ENCODE data around the gene GRAP2. TPM values are rescaled to one million over a fixed set of nuclear protein-coding genes. Genes with fewer than 3 reads are reported as not detected.
A peak's percentile ranks its signal among the peaks of the same experiment; 100 is the strongest.

GRAP2 gene
- total and polyA plus RNA-seq, 2 of the 8 experiments (the other 6 are each of a cell fraction or from before 2014, with no cell fraction given) = 0.08 TPM; not detected in 1

- no peaks in the 10 kb centered on the region for H4K20me1 ChIP-seq (replicated peaks in 1 of 2; ENCODE audit: control insufficient read depth in 1 of 2, insufficient read depth in 2 of 2, low read length in 2 of 2)
- H2BK5ac ChIP-seq (ENCODE audit: low read depth, low read length) = peak within 1 kb of the TSS; percentile 37; the same call in 1 of the 2 replicates
- 0 out of 2 replicates have a peak within 1 kb of the TSS, but pooled peaks have one; percentile 67 for H2BK20ac ChIP-seq (ENCODE audit: low read length)
- no peak within 1 kb of the TSS for H3K18ac ChIP-seq (ENCODE audit: extremely low read depth, low read length)
- H2BK15ac ChIP-seq (ENCODE audit: low read length) = no peak within 1 kb of the TSS
- no peak within 1 kb of the TSS for H3K14ac ChIP-seq (ENCODE audit: insufficient read length)
- FAIRE-seq (no peak), DNase-seq (ENCODE audit: low read depth in 1 of 2, low spot score in 2 of 2) (no peak)
- H3K23me2 ChIP-seq (ENCODE audit: low read depth, low read length) = no peaks in the 10 kb centered on the region
- H3K56ac ChIP-seq (replicated peaks; ENCODE audit: insufficient read length, low read depth, low read length) = no peak within 1 kb of the TSS
- peaks cover 0 to 6% (median 3%) of the 10 kb centered on the region in 4 experiments; a peak in 4 of 7 replicates for H3K4me1 ChIP-seq (replicated peaks in 1 of 4; ENCODE audit: control insufficient read depth in 3 of 4, insufficient read depth in 4 of 4, low read length in 3 of 4)
- ChIA-PET CTCF (ENCODE audit: partially characterized antibody) (interaction anchor here (0.7 to 7.9 kb wide), 4 partner anchors 8 to 408 kb away, joined by 3 to 66 read pairs (median 4); no protein-coding TSS in a partner anchor), POLR2A (ENCODE audit: partially characterized antibody) (no interaction called here)
- H3K4ac ChIP-seq (replicated peaks; ENCODE audit: insufficient read length, low read depth, low read length) = no peak within 1 kb of the TSS
- H3K9ac ChIP-seq (replicated peaks in 1 of 4; ENCODE audit: extremely low read depth in 1 of 4, low read depth in 3 of 4, low read length in 3 of 4) = no peak within 1 kb of the TSS
- no peaks in the 10 kb centered on the region for H3K79me2 ChIP-seq (ENCODE audit: control insufficient read depth in 1 of 2, insufficient read depth in 2 of 2, low read length in 2 of 2)
- no peak within 1 kb of the TSS for H2BK120ac ChIP-seq (replicated peaks; ENCODE audit: low read depth, low read length)
- no peak within 1 kb of the TSS for H2AK5ac ChIP-seq (ENCODE audit: low read depth, low read length)
- no peak within 1 kb of the TSS for H3K4me2 ChIP-seq (ENCODE audit: insufficient read depth in 1 of 2, low read depth in 2 of 2, low read length in 2 of 2)
- no peak within 1 kb of the TSS for H4K5ac ChIP-seq (ENCODE audit: insufficient read length, low read depth, low read length)
- H3K23ac ChIP-seq (ENCODE audit: insufficient read length) = no peak within 1 kb of the TSS
- H3K27ac ChIP-seq (ENCODE audit: low read depth, low read length) = no peak within 1 kb of the TSS
- H2AFZ ChIP-seq (ENCODE audit: low read length) = peak within 1 kb of the TSS; percentile 90; the same call in 1 of the 2 replicates
- H3K27me3 ChIP-seq (replicated peaks in 1 of 4; ENCODE audit: control insufficient read depth in 3 of 4, extremely low read depth in 1 of 4, insufficient read depth in 3 of 4, low read length in 3 of 4) = peaks cover 0 to 7% (median 0%) of the 10 kb centered on the region in 4 experiments; a peak in 3 of 7 replicates
- H3K9me3 ChIP-seq (ENCODE audit: insufficient read depth in 2 of 2, low read depth in 1 of 2, low read length in 1 of 2) = no peaks in the 10 kb centered on the region
- no peaks in the 10 kb centered on the region for H3K79me1 ChIP-seq (ENCODE audit: low read depth, low read length)
- H4K8ac ChIP-seq (ENCODE audit: extremely low read depth, insufficient read depth, low read length) = 0 out of 2 replicates have a peak within 1 kb of the TSS, but pooled peaks have one; percentile 19
- no peak within 1 kb of the TSS for H4K91ac ChIP-seq (replicated peaks; ENCODE audit: insufficient read length, low read length)
- 61% methylated on average over 14 of the region's 14 CpGs; no CpG with 5 or more reads in 1 of the 2 experiments for WGBS, 2 experiments (ENCODE audit: extremely low coverage in 1 of 2, insufficient coverage in 1 of 2, insufficient read length in 1 of 2, insufficient replicate concordance in 2 of 2, low coverage in 1 of 2, low lambda C conversion rate in 2 of 2, missing lambda C conversion rate in 1 of 2)
- no peak within 1 kb of the TSS for H3K4me3 ChIP-seq (ENCODE audit: extremely low read depth in 1 of 4, insufficient read depth in 2 of 4, low read depth in 3 of 4, low read length in 4 of 4)
- H2BK12ac ChIP-seq (ENCODE audit: low read depth, low read length) = peak within 1 kb of the TSS; percentile 2; the same call in 1 of the 2 replicates
- no peaks in the 10 kb centered on the region for H3K36me3 ChIP-seq (ENCODE audit: control insufficient read depth in 2 of 4, insufficient read depth in 4 of 4, low read length in 3 of 4)
- TF ChIP-seq JUND (IDR thresholded peaks at IDR 0.05; ENCODE audit: low read length) (peak; percentile 44; the same call in 1 of the 2 replicates), SUZ12 (IDR thresholded peaks at IDR 0.05; ENCODE audit: low read length) (no peak), RAD21 (IDR thresholded peaks at IDR 0.05 in 1 of 2, conservative IDR thresholded peaks at IDR 0.05 in 1 of 2; ENCODE audit: low read depth in 2 of 2, low read length in 2 of 2) (peak; percentile 12 to 40; a peak in 2 of 4 replicates), SP2 (IDR thresholded peaks at IDR 0.05; ENCODE audit: low read length) (no peak), CTCF (IDR thresholded peaks at IDR 0.05; ENCODE audit: control extremely low read depth in 1 of 3, insufficient read depth in 1 of 3, low read depth in 1 of 3, low read length in 3 of 3) (peak in 1 of 3 experiments; percentile 18; a peak in 2 of 4 replicates)
- TF ChIP-seq, protein P1, sequence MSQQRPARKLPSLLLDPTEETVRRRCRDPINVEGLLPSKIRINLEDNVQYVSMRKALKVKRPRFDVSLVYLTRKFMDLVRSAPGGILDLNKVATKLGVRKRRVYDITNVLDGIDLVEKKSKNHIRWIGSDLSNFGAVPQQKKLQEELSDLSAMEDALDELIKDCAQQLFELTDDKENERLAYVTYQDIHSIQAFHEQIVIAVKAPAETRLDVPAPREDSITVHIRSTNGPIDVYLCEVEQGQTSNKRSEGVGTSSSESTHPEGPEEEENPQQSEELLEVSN (IDR thresholded peaks at IDR 0.05) = peak; percentile 54
- TF ChIP-seq, protein P2, sequence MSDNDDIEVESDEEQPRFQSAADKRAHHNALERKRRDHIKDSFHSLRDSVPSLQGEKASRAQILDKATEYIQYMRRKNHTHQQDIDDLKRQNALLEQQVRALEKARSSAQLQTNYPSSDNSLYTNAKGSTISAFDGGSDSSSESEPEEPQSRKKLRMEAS (IDR thresholded peaks at IDR 0.05) = peak; percentile 41; the same call in 1 of the 2 replicates
Measured at GRCh38 chr22:39959640-39960447, 59.0 kb downstream of the GRAP2 start, which contains the start of gene TMA7B. TSS of gene TMA7B (plus strand) at chr22:39960397. CDS start at chr22:39964375, 3,978 bp downstream.

All from H1 (cell line).